OCI-LY1 (cell line): ENCODE results near the gene IGLON5.

Experiments used
- EZH2 ChIP-seq: fragments of 200-600 bp; sonication (generic), shearing (Covaris generic); IDR thresholded peaks from 2 replicates; pipeline ENCODE4 v1.8.0; 2017; ENCODE audit warnings: borderline replicate concordance, mixed run types, mild to moderate bottlenecking, antibody characterized with exemption, low read length, moderate library complexity, mixed read lengths
- TF ChIP-seq, protein P1 (sequence below): fragments of 200-600 bp; sonication (generic), shearing (Covaris generic); IDR thresholded peaks from 2 replicates; pipeline ENCODE4 v1.5.1; 2017; ENCODE audit warnings: mild to moderate bottlenecking, antibody characterized with exemption, low read length, moderate library complexity, mixed read lengths

DNA sequence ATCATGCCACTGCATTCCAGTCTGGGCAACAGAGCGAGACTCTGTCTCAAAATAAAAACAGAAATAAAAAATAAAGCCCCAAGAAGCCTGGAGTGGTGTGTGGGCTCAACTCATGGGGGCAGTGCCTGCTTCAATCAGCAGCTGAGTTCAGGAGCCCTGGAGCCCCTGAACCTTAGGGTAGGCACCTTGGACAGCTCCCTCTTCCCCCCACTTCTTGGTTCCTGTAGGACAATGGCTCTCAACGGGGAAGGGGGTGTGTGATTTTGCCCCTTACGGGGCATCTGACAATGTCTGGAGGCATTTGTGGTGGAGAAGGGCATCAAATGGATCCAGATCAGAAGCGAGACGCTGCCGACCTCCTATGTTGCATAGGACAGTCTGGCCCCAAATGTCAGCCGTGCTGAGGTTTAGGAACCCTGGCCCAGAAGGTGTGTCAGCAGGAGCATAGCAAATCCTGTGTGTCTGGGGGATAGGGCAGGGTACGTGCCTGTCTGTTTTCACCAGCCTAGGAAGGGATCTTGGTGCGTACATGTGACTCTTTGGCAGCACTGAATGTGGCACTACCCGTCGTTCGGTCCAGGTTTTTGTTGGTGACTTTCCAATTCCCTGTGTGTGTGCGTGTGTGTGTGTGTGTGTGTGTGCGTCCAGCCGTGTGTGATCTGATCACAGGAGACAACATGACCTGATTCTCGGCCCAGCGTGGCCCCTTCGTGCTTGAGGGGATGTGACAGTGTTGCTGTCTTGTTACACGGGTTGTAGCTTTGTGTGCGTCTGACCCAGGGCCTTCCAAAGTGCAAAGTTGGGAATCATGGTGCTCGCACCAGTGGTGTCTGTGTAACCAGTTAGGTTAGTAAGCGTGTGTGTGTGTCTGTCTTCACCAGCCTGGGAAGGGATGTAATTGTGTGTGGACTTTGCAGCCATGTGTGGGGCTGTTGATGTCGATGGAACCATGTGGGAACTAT is 7.5 kb downstream of the IGLON5 start:
- TF ChIP-seq, protein P1, sequence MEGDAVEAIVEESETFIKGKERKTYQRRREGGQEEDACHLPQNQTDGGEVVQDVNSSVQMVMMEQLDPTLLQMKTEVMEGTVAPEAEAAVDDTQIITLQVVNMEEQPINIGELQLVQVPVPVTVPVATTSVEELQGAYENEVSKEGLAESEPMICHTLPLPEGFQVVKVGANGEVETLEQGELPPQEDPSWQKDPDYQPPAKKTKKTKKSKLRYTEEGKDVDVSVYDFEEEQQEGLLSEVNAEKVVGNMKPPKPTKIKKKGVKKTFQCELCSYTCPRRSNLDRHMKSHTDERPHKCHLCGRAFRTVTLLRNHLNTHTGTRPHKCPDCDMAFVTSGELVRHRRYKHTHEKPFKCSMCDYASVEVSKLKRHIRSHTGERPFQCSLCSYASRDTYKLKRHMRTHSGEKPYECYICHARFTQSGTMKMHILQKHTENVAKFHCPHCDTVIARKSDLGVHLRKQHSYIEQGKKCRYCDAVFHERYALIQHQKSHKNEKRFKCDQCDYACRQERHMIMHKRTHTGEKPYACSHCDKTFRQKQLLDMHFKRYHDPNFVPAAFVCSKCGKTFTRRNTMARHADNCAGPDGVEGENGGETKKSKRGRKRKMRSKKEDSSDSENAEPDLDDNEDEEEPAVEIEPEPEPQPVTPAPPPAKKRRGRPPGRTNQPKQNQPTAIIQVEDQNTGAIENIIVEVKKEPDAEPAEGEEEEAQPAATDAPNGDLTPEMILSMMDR: no peak
- TF ChIP-seq EZH2: no peak
